MM.1S (cell line): Measurements from ENCODE around the gene METTL24.

Experiments
- DNase-seq: peaks from one replicate; pipeline ENCODE4 v3.0.0-alpha.2; 2015
- H2AFZ ChIP-seq: fragments of 300-600 bp; sonication (generic); 2 replicates; pipeline ENCODE4 v1.6.0; 2016; ENCODE audit warnings: antibody characterized with exemption, low read length
- H3F3A ChIP-seq: fragments of 300-600 bp; sonication (generic); 2 replicates; pipeline ENCODE4 v1.6.1; 2016; ENCODE audit warnings: mild to moderate bottlenecking, antibody characterized with exemption, low read length, moderate library complexity, mixed read lengths; ENCODE audit not compliant: insufficient read depth
- H3K27ac ChIP-seq: fragments of 300-600 bp; sonication (generic); 2 replicates; pipeline ENCODE4 v1.5.1; 2016; ENCODE audit warnings: mild to moderate bottlenecking, low read length
- H3K27me3 ChIP-seq: fragments of 300-600 bp; sonication (generic); replicated peaks from 2 replicates; pipeline ENCODE4 v1.6.0; 2016; ENCODE audit warnings: low read length; ENCODE audit not compliant: insufficient read depth
- H3K36me3 ChIP-seq: fragments of 300-600 bp; sonication (generic); replicated peaks from 2 replicates; pipeline ENCODE4 v1.6.1; 2016; ENCODE audit warnings: mild to moderate bottlenecking, low read length, mixed read lengths; ENCODE audit not compliant: insufficient read depth
- H3K4me1 ChIP-seq: fragments of 300-600 bp; sonication (generic); 2 replicates; pipeline ENCODE4 v1.6.1; 2016; ENCODE audit warnings: low read length, mixed read lengths
- H3K4me2 ChIP-seq: fragments of 300-600 bp; sonication (generic); 2 replicates; pipeline ENCODE4 v1.6.0; 2016; ENCODE audit warnings: low read depth, low read length
- H3K4me3 ChIP-seq: fragments of 300-600 bp; sonication (generic); 2 replicates; pipeline ENCODE4 v1.5.1; 2016; ENCODE audit warnings: low read length, mixed read lengths
- H3K79me2 ChIP-seq: fragments of 300-600 bp; sonication (generic); 2 replicates; pipeline ENCODE4 v1.6.1; 2016; ENCODE audit warnings: mixed run types, low read length, mixed read lengths
- H3K9ac ChIP-seq: fragments of 300-600 bp; sonication (generic); 2 replicates; pipeline ENCODE4 v1.6.1; 2016; ENCODE audit warnings: low read length, mixed read lengths
- H3K9me2 ChIP-seq: fragments of 300-600 bp; sonication (generic); replicated peaks from 2 replicates; pipeline ENCODE4 v1.6.1; 2016; ENCODE audit warnings: mild to moderate bottlenecking, low read length, mixed read lengths; ENCODE audit not compliant: insufficient read depth
- H3K9me3 ChIP-seq: fragments of 300-600 bp; sonication (generic); replicated peaks from 2 replicates; pipeline ENCODE4 v1.6.1; 2016; ENCODE audit warnings: mild to moderate bottlenecking, low read length, mixed read lengths; ENCODE audit not compliant: insufficient read depth
- H4K20me1 ChIP-seq: fragments of 300-600 bp; sonication (generic); 2 replicates; pipeline ENCODE4 v1.6.1; 2016; ENCODE audit warnings: mild to moderate bottlenecking, low read length, moderate library complexity, mixed read lengths; ENCODE audit not compliant: insufficient read depth
- EZH2 ChIP-seq: fragments of 300-600 bp; sonication (generic); optimal IDR thresholded peaks from 2 replicates; pipeline ENCODE3; 2017; ENCODE audit warnings: low read depth, mild to moderate bottlenecking, antibody characterized with exemption, low read length, mixed read lengths
- EZH2phosphoT487 ChIP-seq: fragments of 300-600 bp; sonication (generic); IDR thresholded peaks from 2 replicates; pipeline ENCODE4 v1.6.1; 2018; ENCODE audit warnings: antibody characterized with exemption, low read length
- TF ChIP-seq, protein P1 (sequence below): fragments of 300-600 bp; sonication (generic); IDR thresholded peaks from 2 replicates; pipeline ENCODE4 v1.5.1; 2016; ENCODE audit warnings: antibody characterized with exemption, low read length, mixed read lengths

Gene METTL24

DNA sequence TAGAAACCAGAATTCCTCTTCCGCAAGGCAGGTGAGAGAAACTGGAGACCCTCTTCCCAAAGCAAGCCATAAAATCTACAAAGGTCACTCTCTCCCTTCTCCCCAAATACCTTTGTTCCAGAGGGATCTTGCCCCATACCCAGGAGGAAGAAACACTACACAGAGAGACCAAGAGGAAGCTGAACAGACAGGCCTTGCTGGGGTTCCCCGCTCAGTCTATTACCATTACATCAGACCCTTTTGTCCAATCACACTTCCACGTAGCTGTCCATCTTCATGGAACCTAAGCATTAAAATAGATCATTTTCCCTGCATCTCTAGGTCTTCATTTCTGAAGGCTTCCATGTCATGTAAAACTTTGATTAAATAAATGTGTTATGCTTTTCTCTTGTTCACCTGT, 32.1 kb downstream of the METTL24 start:
- Histone ChIP-seq H3K79me2 (no peaks in the 10 kb centered on the region), H2AFZ (no peak overlapping the region), H3K9ac (no peak overlapping the region), H3K4me2 (no peak overlapping the region), H3K36me3 (no peaks in the 10 kb centered on the region), H3K9me2 (no peaks in the 10 kb centered on the region), H3K9me3 (no peaks in the 10 kb centered on the region), H3K27ac (no peak overlapping the region), H3K4me1 (no peaks in the 10 kb centered on the region), H3K4me3 (no peak overlapping the region), H3K27me3 (peaks cover 40% of the 10 kb centered on the region; the same call in 1 of the 2 replicates), H3F3A (no peaks in the 10 kb centered on the region), H4K20me1 (no peaks in the 10 kb centered on the region)
- DNase-seq: no peak
- no peak for TF ChIP-seq EZH2phosphoT487
- no peak for TF ChIP-seq EZH2
- TF ChIP-seq, protein P1, sequence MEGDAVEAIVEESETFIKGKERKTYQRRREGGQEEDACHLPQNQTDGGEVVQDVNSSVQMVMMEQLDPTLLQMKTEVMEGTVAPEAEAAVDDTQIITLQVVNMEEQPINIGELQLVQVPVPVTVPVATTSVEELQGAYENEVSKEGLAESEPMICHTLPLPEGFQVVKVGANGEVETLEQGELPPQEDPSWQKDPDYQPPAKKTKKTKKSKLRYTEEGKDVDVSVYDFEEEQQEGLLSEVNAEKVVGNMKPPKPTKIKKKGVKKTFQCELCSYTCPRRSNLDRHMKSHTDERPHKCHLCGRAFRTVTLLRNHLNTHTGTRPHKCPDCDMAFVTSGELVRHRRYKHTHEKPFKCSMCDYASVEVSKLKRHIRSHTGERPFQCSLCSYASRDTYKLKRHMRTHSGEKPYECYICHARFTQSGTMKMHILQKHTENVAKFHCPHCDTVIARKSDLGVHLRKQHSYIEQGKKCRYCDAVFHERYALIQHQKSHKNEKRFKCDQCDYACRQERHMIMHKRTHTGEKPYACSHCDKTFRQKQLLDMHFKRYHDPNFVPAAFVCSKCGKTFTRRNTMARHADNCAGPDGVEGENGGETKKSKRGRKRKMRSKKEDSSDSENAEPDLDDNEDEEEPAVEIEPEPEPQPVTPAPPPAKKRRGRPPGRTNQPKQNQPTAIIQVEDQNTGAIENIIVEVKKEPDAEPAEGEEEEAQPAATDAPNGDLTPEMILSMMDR: no peak

DNA sequence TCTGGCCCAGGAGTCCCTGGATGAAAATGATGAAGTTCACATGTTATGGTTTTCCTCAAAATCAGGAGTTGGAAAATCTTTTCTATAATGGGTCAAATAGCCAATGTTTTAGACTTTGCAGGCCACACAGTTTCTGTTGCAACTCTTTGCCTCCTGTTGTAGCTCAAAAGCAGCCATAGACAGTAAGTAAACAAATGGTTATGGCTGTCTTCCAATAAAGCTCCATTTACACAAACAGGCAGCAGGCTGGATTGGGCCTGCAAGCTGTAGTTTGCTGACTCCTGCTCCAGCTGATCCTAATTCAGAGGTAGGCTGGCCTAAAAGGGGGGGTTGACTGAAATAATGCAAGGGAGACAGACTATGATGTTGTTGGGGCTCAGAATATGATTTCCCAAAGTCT, 33.0 kb downstream of the METTL24 start:
- Histone ChIP-seq H3K4me3 (no peak overlapping the region), H3K27ac (no peak overlapping the region), H3K9ac (no peak overlapping the region), H3K4me1 (no peaks in the 10 kb centered on the region), H3K36me3 (no peaks in the 10 kb centered on the region), H3K27me3 (peaks cover 32% of the 10 kb centered on the region; the same call in 1 of the 2 replicates), H4K20me1 (no peaks in the 10 kb centered on the region), H3K4me2 (no peak overlapping the region), H3K9me2 (no peaks in the 10 kb centered on the region), H2AFZ (no peak overlapping the region), H3F3A (no peaks in the 10 kb centered on the region), H3K79me2 (no peaks in the 10 kb centered on the region), H3K9me3 (no peaks in the 10 kb centered on the region)
- TF ChIP-seq, protein P1: no peak
- TF ChIP-seq EZH2phosphoT487 (no peak), EZH2 (no peak)
- DNase-seq: no peak

DNA sequence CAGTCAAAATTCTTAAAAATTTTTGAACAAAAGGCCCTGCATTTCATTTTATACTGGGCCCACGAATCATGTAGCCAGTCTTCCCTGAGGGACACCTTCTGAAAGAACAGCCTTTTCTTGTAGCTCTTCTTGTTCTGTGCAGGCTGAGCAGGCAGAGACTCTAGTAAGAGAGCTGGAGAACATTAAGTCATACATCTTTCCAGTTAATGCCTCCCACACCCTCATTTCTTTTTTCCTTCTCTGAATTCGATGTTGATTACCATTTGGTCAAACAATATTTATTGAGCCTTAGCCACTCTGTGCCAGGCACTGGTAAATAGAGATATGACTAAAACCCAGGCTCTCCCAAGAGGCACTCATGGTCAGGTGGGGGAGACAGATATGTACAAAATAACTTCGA, 33.6 kb downstream of the METTL24 start:
- Histone ChIP-seq H3K9me2 (no peaks in the 10 kb centered on the region), H3K79me2 (no peaks in the 10 kb centered on the region), H2AFZ (no peak overlapping the region), H3K4me3 (no peak overlapping the region), H3K4me2 (no peak overlapping the region), H4K20me1 (no peaks in the 10 kb centered on the region), H3F3A (no peaks in the 10 kb centered on the region), H3K36me3 (no peaks in the 10 kb centered on the region), H3K27ac (no peak overlapping the region), H3K27me3 (peaks cover 25% of the 10 kb centered on the region; the same call in 1 of the 2 replicates), H3K9me3 (no peaks in the 10 kb centered on the region), H3K4me1 (no peaks in the 10 kb centered on the region), H3K9ac (no peak overlapping the region)
- no peak for DNase-seq
- TF ChIP-seq, protein P1: no peak
- no peak for TF ChIP-seq EZH2phosphoT487
- TF ChIP-seq EZH2: no peak
